Neuron (in vitro differentiated cells): ENCODE measurements around the gene NREP.

Experiments used
- H2AFZ ChIP-seq: one replicate; pipeline ENCODE4 v1.6.1; 2013; ENCODE audit warnings: low read depth, mild to moderate bottlenecking, inconsistent platforms, low read length, moderate library complexity
- H3K27me3 ChIP-seq: one replicate; pipeline ENCODE4 v1.6.1; 2013; ENCODE audit warnings: low read length; ENCODE audit not compliant: insufficient read depth
- H3K36me3 ChIP-seq: one replicate; pipeline ENCODE4 v1.6.1; 2013; ENCODE audit warnings: low read length; ENCODE audit not compliant: insufficient read depth
- H3K4me1 ChIP-seq: one replicate; pipeline ENCODE4 v1.6.1; 2013; ENCODE audit warnings: low read length; ENCODE audit not compliant: insufficient read depth
- H3K4me3 ChIP-seq: 2 replicates; pipeline ENCODE4 v1.5.1; 2013; ENCODE audit warnings: mild to moderate bottlenecking, low read length, moderate library complexity
- H3K9me3 ChIP-seq: one replicate; pipeline ENCODE4 v1.6.1; 2013; ENCODE audit warnings: low read length

NREP gene

GRCh38 chr5:111694133-111694532 is 62.9 kb downstream of the NREP start:
- no peak overlapping the region for H2AFZ ChIP-seq
- H3K4me1 ChIP-seq = peaks cover 8% of the 10 kb centered on the region

GRCh38 chr5:111691914-111692313 is 65.1 kb downstream of the NREP start:
- no peaks in the 10 kb centered on the region for H3K27me3 ChIP-seq
- H3K4me1 ChIP-seq = peaks cover 6% of the 10 kb centered on the region
- H3K36me3 ChIP-seq = no peaks in the 10 kb centered on the region
- H2AFZ ChIP-seq = no peak overlapping the region
- H3K9me3 ChIP-seq = no peaks in the 10 kb centered on the region
- no peak overlapping the region for H3K4me3 ChIP-seq

More at GRCh38 chr5:111694133-111694532, 62.9 kb downstream of the NREP start:
- no peak overlapping the region for H3K4me3 ChIP-seq
- H3K27me3 ChIP-seq = no peaks in the 10 kb centered on the region
- H3K9me3 ChIP-seq = no peaks in the 10 kb centered on the region
- H3K36me3 ChIP-seq = no peaks in the 10 kb centered on the region

- peaks cover 6% of the 10 kb centered on the region for H3K4me1 ChIP-seq
- H3K9me3 ChIP-seq = no peaks in the 10 kb centered on the region
- H3K4me3 ChIP-seq = no peak overlapping the region
- no peaks in the 10 kb centered on the region for H3K27me3 ChIP-seq
- H2AFZ ChIP-seq = no peak overlapping the region
- H3K36me3 ChIP-seq = no peaks in the 10 kb centered on the region
These were observed 65.5 kb downstream of the NREP start for GRCh38 chr5:111691508-111691907.

GRCh38 chr5:111689357-111689935 is 67.5 kb downstream of the NREP start:
- no peak overlapping the region for H2AFZ ChIP-seq

GRCh38 chr5:111685969-111686368 is 71.0 kb downstream of the NREP start:
- no peak overlapping the region for H2AFZ ChIP-seq
- no peak overlapping the region for H3K4me3 ChIP-seq
- no peaks in the 10 kb centered on the region for H3K9me3 ChIP-seq
- H3K4me1 ChIP-seq = peaks cover 3% of the 10 kb centered on the region
- no peaks in the 10 kb centered on the region for H3K27me3 ChIP-seq
- H3K36me3 ChIP-seq = no peaks in the 10 kb centered on the region

More at GRCh38 chr5:111689357-111689935, 67.5 kb downstream of the NREP start:
- Histone ChIP-seq H3K4me3 (no peak overlapping the region), H3K4me1 (peaks cover 6% of the 10 kb centered on the region), H3K9me3 (no peaks in the 10 kb centered on the region), H3K27me3 (no peaks in the 10 kb centered on the region), H3K36me3 (no peaks in the 10 kb centered on the region)

GRCh38 chr5:111682641-111683040 is 74.4 kb downstream of the NREP start:
- Histone ChIP-seq H3K9me3 (no peaks in the 10 kb centered on the region), H3K27me3 (no peaks in the 10 kb centered on the region), H3K4me1 (peaks cover 11% of the 10 kb centered on the region), H3K36me3 (no peaks in the 10 kb centered on the region), H2AFZ (no peak overlapping the region), H3K4me3 (no peak overlapping the region)

GRCh38 chr5:111682121-111682520 is 74.9 kb downstream of the NREP start:
- Histone ChIP-seq H3K27me3 (no peaks in the 10 kb centered on the region), H3K36me3 (no peaks in the 10 kb centered on the region), H2AFZ (no peak overlapping the region), H3K4me1 (peaks cover 11% of the 10 kb centered on the region), H3K9me3 (no peaks in the 10 kb centered on the region), H3K4me3 (no peak overlapping the region)

GRCh38 chr5:111681414-111682120 is 75.4 kb downstream of the NREP start:
- Histone ChIP-seq H3K4me1 (peaks cover 11% of the 10 kb centered on the region), H3K9me3 (no peaks in the 10 kb centered on the region), H3K36me3 (no peaks in the 10 kb centered on the region), H2AFZ (no peak overlapping the region), H3K4me3 (no peak overlapping the region), H3K27me3 (no peaks in the 10 kb centered on the region)

- H2AFZ ChIP-seq = no peak overlapping the region
- no peaks in the 10 kb centered on the region for H3K27me3 ChIP-seq
- H3K9me3 ChIP-seq = no peaks in the 10 kb centered on the region
- H3K36me3 ChIP-seq = no peaks in the 10 kb centered on the region
- no peak overlapping the region for H3K4me3 ChIP-seq
- H3K4me1 ChIP-seq = peaks cover 11% of the 10 kb centered on the region
These were observed 76.1 kb downstream of the NREP start for GRCh38 chr5:111680737-111681413.

- H3K4me3 ChIP-seq = no peak overlapping the region
- no peaks in the 10 kb centered on the region for H3K27me3 ChIP-seq
- no peak overlapping the region for H2AFZ ChIP-seq
- no peaks in the 10 kb centered on the region for H3K36me3 ChIP-seq
- H3K9me3 ChIP-seq = no peaks in the 10 kb centered on the region
- H3K4me1 ChIP-seq = peaks cover 15% of the 10 kb centered on the region
These were observed 77.4 kb downstream of the NREP start for GRCh38 chr5:111679611-111680010.
